Stimulated activated CD8-positive, alpha-beta memory T cell treated with anti-CD3 and anti-CD28 coated beads, Interleukin-4, amount 100 ng/mL, for 1 hour (primary cell): ENCODE measurements around the gene SPRY1.

Source experiments
- DNase-seq, 2 donors: peaks; one replicate each; pipeline ENCODE4 v3.0.0-alpha.2; 2020; ENCODE audit warnings: low read depth in 2 of 2, low spot score in 1 of 2

Gene SPRY1

GRCh38 chr4:123396307-123397143 is at the start of gene SPRY1:
Gene SPRY1, plus strand, starts transcription at chr4:123396795. Its CDS starts 4,797 bp downstream, at chr4:123401592.
- peak; percentile 42 to 47 for DNase-seq

GRCh38 chr4:123346951-123347350 is 49.6 kb upstream of the SPRY1 start:
- no peak for DNase-seq

DNA sequence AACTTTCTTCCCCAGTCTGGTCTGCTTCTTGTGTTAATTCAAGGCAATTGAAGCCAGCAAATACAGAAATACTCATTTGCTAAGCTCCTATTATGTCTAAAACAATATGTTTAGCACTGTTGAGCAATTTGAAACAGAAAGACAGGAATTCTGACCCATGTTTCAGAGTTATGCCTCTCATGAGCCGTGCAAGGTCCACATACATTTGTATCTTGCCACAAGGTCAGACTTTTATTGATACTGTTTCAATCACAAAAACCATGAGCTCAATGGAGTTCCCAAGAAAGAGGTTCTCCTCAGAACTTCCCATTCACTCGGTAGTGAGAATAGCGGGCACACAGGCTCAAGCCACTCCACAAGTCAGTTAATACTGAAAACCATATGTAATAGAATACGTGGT is 47.6 kb upstream of the SPRY1 start:
- no peak for DNase-seq

DNA sequence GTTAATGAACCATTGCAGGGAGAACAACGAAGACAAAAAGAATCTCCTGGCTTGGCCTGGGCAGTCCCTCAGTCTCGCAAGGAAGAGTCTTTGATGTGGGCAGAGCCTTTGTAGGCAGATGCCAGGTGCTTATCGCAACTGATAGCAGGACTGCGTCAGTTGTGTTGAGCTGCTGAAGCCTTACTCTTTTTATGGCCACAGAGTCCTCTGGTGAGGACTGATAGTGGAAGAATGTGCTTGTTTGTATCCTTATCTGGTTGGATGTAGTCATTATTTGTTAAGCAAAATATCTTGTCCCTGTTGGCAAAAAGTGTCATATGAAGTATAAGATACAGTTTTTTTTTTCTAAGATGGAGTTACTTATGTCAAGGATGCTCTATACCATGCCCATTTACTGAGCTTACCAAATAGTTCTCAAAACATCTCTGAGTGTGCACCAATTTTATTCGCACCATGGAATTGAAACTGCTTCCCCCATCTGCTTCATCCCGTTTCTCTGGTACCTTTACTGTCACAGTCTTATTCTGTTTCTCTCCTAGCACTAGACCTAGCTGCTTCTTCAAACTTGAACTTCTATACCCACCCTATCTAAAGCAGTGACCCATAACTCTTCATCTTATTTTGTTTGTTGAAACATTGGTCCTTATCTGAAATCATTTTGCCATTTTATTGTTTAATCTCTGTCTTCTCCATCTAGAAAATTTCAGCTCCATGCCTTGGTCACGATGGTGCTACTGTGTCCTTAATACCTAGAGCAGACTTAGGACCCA is 47.0 kb upstream of the SPRY1 start:
- DNase-seq = no peak

GRCh38 chr4:123350191-123350544 is 46.4 kb upstream of the SPRY1 start:
- DNase-seq = no peak

DNA sequence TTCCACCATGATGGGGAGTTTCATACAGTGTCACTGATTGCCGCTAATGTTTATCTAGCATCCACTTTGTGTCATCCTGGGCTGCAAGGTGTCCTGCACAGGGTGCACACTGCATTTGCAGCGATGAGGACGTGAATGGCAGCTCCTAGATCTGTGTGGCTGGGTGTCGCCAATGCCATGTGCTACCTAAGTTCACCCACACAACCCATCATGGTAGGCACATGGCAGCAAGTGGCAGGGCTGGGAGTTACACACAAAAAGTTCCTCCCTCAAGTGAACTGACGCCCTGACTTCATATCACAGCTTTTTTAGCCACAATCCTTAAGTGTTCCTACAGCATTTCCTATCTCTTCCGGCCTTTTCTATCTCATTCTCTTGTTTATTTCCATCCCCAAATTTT is 45.9 kb upstream of the SPRY1 start:
- DNase-seq = no peak

- DNase-seq = no peak
These were observed 44.9 kb upstream of the SPRY1 start for GRCh38 chr4:123351713-123352112.

DNA sequence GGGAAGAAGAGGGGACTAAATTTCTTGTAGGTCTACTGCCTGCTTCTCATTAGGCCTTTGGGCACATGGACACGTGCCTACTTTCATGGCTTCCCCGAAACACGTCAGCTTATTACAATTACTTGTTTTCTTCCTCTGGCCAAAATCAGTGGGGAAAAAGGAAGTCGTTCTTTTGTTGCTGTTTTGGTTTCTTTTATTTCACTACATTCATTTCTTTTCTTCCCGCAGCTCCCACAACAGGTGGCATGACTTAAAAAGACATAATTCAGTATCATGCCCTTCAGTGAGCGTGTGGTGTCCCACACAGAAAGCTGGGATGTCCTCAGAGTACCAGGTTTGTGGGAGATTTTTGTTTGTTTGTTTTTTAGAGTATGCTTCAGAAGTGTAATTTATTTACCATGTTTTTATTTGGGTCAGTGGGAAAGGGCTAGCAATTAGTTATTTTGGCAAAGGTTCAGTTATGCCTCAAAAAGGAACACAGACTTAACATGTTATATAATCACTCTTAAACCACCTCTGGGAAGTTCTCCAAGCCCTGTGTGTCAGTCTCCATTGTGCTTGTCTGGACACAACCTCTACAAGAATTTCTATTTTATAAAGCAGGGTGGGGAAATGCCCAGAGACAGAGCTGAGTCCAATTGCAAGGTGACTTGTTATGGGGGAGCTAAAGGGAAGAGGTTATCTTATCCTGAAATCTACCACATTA is 44.2 kb upstream of the SPRY1 start:
- DNase-seq = no peak

- DNase-seq = no peak
These were observed 43.6 kb upstream of the SPRY1 start for GRCh38 chr4:123352966-123353365.

DNA sequence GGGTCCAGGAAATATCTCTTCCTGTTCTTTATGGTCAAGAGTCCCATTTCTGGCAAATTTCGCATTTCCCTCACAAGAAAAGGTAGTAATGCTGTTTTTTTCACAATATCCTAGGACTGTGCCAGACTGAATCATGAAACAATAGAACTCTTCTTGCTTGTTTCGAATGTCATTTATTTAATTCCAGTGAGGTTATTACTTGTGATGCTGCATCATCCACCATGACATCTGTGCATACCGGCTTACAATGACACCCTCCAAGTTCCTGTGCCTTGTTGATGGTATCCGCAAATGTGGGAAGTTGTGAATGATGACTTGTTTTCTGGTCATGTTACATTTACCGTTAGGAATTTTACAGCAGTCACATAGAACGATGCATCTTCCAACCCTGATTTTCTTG is 42.9 kb upstream of the SPRY1 start:
- DNase-seq = no peak

- DNase-seq = no peak
These were observed 41.9 kb upstream of the SPRY1 start for GRCh38 chr4:123354701-123355100.

- DNase-seq = no peak
These were observed 39.7 kb upstream of the SPRY1 start for GRCh38 chr4:123356921-123357320.

- no peak for DNase-seq
These were observed 36.9 kb upstream of the SPRY1 start for GRCh38 chr4:123359449-123360315.

DNA sequence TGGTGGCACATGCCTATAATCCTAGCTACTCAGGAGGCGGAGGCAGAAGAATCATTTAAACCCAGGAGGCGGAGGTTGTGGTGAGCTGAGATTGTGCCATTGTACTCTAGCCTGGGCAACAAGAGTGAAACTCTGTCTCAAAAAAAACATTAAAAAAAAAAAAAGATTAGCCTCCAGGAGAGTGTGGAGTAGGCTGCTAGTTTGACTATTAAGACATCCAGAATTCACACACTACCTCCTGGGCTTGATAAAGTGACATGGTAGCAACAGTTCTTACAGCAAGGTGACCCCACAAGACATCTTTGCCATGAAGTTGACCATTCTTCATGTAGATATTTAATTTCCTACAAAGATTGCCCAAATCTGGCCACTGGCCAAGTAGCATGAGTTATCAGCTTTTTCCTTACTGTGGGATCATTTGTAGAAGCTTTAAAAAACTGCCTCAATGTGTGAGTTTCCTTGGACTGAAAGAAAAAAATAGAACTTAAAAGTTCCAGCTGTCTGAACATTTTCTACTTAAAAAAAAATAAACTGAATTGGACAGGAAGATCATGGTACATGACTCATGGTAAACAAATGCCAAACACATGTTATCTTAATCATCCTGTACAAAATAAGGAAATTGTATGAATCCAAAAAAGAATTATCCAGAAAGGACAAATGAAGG is 35.3 kb upstream of the SPRY1 start:
- DNase-seq = no peak

DNA sequence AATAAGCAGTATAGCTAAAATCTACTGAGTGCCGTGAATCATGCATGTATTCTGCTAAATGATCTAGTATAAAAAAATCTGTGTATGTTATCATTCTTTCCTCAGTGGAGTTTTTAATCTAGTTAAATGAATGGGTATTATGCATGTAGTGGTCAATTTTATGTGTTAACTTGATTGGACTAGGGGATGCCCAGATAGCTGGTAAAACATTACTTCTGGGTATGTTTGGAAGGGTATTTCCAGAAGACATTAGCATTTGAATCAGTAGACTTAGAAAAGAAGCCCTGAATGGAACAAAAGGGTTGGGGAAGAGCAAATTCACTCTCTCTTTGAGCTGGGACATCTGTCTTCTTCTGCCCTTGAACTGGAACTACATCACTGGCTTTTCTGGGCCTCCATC is 34.5 kb upstream of the SPRY1 start:
- DNase-seq = no peak

DNA sequence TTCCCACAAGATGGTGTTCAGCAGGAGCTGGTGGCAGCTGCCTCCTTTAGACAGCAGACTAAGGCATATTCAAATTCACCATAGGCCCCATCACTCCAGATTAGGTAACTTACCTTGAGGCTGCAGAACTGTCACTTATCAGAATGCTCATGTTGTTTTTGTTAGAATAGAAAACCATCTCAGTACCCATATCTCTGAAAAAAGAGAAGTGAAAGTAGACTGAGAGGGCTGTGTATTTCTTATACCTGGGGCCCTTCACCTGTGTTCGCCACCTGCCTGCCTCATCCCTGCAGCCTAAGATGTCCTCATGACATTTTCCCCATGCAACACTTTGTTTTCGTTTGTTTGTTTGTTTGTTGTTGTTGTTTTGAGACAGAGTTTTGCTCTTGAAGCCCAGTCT is 32.9 kb upstream of the SPRY1 start:
- no peak for DNase-seq

DNA sequence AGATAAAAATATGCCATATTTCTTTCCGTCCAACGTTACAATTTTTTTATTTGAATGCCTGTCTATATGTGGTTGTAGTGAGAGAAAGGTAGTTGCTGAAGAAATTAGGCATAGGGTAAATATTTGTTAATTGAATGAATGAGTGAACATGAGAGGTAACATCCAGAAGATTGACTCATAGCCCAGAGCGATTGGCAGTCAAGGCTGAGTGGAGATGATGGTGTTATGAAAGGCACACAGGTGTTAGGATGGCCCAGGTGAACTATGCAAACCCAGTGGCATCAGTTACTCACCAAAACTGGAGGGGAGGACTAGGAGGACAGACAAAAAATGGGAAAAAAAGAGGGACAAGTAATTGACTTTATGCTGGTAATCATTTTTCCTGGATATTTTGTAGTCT is 31.7 kb upstream of the SPRY1 start:
- no peak for DNase-seq

DNA sequence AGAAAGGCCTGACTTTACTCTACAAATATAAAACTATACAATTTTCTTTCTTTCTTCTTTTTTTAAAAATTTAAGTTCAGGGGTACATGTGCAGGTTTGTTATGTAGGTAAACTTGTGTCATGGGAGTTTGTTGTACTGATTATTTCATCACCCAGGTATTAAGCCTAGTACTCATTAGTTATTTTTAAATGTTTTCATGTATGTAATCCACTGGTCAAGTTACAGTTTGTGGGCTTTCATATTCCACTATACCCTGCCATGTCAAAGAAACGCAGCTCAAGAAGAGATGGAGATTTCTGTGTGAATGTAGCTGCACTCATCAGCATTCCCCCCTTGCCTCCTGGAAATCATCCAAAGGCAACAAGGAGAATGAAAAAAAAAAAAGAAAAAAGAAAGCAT is 31.2 kb upstream of the SPRY1 start:
- no peak for DNase-seq

- no peak for DNase-seq
These were observed 30.3 kb upstream of the SPRY1 start for GRCh38 chr4:123366144-123366748.

DNA sequence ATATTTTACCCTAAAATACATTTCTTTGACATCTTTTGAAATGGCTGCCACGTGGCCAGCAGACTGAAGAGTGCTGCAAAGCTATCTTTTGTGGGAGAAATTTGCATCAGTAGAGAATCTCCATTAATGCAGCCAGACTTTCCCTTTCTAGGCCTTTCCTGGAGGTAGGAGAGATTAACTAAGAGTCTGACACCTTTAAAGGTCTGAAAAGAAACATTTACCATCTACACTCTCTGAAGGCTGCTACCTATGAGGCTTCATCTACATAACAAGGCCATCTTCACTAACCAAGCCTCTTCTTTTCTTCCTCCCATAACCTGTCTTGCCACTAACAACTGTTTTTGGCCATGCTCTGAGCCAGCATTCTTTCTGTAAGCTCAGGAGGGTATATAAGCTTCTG is 17.8 kb upstream of the SPRY1 start:
- no peak for DNase-seq
